NCI-H1694 treated with DMSO at 0.1 percent for 48 hours (cell line): ENCODE data around the gene C1orf50.
A peak's percentile ranks its signal among the peaks of the same experiment; 100 is the strongest.
"Not testable (repeated sequence)": the region's sequence is repeated elsewhere in the genome, so short reads cannot be mapped to it uniquely, and the experiment has no call there.

Experiments
- DNase-seq: peaks from one replicate; lab custom pipeline; 2025; lab: John Stamatoyannopoulos, UW

The C1orf50 gene

DNA sequence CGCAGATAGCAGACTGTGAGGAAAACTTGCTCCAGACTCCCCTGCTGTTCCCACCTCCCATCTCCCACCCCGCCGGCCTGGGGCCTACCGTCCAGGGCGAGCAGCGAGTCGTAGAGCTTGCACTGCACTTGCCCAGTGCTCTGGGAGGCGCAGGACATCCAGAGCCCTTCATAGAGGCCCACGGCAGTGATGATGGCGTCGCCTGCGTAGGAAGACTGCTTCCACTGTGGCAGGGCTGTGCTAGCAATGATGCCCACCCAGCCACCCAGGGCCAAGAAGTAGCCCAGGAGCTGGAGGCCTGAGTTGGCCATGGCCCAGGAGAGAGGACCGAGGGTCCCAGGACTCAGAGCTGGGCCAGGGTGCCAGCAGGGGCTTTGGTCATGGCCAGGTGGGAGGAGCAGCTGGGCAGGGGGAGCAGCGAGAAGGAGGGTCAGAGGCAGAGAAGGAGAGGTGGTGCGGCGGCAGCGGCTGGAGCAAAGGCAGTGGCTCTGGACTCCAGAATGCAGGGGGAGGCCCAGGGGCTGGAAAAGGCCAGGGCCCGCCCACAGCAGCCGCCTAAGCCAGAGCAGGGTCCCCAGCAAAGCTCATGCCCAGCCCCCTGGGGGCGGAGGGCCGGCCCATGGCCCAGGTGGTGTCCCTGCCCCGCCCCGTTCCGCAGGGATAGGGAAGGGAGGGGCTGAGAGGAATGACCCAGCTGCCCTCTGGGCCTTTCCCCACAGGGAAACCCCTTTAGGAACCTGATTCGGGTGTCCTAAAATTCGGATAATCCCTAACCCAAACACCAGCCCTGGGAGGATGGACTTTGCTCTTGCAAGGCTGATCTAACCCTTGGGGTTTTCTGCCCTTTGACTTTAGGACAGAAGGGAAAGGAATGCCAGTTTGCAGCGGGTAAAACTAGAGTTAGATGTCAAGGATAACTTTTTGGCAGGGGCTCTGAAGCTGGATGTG lies 27.0 kb upstream of the C1orf50 start, which contains the start of gene CLDN19:
Gene CLDN19, minus strand, starts transcription at position 484 of the 948 bp plus-strand sequence. Its CDS starts 173 bp downstream, at position 311.
- no peak for DNase-seq

DNA sequence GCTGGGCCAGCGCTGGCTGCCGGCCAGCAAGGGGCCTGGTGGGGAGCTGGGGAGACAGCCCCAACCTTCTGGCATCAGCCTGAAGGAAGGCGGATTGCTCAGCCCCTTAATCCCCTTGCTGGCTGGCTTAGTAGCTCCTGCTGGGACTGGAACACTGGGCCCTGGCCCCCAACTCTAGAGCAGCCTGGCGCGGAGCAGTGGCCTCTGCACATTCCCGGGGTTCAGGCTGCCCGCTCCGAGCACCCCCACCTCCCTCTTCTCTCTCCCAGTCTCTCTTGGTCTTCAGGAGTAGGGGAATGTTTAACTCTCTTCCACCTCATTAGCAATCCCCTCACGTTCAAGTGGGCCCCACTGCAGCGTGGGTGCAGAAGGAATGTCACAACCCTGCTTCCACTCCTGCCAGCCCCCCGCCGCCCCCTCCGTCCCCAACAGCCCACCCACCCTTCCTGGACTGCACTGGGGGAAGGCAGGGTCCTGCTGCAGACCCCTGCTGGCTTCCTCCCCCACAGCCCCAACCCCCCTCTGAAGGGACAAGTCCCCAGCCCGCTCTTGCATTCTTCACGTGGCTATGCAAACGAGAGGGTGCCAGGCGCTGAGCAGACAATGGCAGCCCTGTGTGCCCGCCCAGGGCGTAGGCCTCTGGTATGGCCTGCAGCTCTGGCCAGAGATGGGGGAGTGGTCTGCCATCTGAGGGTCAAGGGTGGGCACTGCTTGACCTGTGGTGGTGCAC lies 26.0 kb upstream of the C1orf50 start:
- no peak for DNase-seq

DNA sequence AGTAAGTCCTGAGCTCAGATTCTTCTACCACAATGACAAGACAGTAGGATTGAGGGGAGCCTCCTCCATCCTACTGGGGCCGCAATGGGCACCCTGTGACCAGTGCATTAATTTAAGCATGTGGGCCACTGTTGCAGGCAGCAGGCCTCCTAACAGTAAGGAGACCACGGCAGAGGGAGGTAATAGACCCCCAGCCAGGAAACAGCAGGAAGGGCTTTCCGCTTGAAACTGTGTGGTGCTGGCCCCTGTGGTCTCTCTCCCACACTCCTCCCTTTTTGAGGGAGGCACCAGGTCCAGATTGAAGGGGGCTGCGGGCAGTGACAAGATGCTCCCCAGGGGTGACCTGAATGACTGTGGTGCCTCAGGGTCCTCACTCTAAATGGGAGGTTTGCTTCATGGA lies 25.3 kb upstream of the C1orf50 start:
- no peak for DNase-seq

DNA sequence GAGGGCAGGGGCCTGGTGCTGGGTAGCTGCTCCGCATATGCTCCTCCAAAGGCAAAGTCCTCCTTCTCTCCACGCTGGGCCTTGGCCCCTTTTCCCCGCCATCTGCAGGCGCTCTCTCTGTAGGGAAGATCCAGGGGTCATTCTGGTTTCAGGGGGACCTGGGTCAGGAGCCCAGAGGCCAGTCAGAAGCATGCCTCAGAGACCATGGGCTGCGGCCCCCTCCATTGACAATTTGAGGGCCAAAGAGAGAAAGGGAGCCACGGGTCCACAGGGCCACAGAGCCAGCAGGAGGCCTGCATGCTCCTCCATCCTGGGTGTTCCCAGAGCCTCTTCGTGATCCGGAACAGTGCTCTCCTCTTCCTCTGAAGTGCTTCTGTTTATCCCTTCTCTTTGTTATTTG lies 24.9 kb upstream of the C1orf50 start:
- no peak for DNase-seq

DNA sequence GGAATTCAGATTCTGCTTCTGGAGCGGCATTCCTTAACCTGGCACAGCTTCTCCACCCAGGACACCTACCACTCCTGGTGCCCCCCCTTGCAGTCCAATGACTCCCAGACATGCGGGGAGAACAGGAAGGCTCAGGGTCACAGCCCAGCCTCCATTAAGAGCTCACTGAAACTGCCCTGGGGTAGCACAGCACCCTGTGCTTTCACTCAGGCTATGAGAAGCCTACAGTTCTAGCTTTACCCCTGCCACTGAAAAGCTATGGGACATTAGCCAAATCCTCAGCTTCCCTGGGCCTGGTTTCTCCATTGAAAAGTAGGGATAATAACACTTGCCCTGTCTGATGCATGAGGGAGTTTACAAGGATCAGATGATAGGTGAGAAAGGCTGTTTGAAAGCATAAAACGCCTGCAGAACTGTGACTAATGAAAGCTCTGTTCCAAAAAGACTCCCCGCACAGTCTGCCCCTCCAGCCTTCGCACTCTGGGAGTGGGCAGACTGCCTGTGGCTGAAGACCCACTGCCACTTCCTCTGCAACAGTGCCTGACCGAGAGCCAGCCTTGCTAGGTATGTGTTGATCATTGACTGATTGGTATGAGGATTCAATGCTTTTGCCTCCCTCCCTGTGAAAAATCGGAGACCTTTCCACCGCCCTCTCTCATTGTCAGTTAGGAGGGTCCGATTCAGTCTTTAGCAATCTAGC lies 24.3 kb upstream of the C1orf50 start:
- DNase-seq: no peak

DNA sequence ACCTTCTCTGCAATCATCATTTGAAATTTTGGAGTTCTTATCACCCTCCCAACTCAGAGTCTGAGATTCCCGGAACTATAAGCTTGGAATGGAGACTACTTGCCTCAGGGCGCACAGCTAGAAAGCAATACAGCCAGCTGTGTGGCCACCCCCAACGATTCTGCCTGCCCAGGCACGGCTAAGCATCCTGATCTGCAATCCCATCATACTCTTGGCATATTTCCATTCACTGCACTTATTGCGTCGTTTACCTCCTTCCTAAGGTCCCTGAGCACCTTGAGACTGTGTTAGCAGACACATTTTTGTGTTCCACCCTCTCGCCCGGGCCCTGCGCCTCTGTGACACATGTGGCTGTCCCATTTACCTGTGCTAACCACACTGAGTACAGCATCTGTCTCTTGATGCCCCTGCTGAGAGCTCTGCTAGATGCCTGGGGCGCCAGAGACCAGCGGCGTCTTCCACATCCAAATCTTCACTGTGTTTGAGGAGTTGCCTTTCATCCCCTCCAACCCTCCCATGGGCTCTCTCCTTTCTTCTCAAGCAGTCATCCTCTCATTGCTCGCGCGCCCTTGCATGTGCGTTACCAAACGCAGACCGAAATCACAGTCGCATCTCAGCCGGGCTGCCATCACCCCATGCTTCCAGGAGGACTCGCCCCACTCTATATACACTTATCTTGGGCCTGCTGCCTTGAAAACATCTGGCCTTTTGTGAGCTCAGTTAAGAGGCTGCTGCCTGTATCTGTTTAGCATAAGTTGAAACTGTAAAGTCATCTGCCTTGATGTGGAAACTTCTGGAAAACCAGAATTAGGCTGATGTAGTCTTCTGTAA lies 23.5 kb upstream of the C1orf50 start:
- no peak for DNase-seq

DNA sequence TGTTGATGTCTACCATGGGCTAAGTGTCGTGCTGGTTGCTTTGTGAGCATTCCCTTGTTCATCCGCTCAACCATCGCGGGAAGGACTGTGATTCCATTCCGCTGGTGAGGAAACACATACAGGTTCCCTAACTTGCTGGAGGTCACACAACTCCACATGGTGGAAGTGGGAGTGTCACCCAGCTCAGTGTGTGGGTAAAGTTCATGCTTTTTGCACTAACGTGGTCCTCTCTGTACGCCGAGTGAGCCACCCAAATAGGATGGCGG lies 23.0 kb upstream of the C1orf50 start:
- no peak for DNase-seq

DNA sequence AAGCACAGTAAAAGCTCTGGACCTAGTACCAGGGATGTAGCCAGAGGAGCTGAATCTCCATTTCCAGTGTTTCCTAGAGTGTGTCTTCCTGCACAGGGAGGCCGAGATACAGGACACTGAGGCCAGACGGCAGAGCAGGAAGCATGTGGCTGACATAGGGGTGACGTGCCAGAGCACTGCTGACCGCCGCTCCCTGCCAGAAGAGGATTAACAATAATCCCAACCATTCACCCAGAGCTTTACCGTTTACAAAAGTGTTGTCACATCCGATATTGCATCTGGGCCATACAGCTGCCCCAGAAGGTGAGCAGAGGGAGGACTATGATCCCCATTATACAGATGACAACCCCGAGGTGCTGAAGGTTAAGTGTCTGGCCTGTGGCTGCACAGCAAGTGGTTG lies 21.2 kb upstream of the C1orf50 start:
- DNase-seq: no peak

DNA sequence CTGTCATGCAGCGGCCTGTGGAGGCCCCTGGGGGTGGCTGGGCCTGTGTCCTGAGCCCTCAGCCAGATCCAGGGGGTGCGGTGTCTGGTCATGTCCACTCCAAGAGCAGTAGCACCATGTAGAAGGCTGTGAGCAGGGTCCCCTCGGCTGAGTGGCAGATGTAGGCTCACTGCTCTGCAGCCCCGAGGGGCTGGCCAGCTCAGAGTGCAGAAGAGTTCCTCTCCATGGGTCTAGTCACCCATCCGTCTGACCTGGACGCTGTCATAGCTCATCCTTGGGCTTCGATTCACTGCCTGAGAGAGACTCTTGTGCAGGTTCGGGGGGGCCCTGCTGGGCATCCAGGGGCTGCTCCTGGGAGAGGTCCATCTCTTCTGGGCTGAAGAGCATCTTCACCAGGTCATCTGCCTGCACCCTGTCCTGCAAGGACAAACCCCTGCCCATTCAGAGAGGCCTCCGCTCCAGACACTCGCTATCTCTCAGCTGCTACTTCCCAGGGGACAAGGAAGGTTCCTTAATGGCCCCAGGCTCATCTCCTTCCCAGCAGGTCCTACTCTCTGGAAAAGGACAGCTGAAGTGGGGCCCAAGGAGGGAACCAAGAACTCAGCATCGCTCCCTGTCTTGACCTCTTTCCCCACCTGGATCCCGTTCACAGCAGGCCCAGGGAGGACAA lies 20.5 kb upstream of the C1orf50 start:
- DNase-seq: no peak

DNA sequence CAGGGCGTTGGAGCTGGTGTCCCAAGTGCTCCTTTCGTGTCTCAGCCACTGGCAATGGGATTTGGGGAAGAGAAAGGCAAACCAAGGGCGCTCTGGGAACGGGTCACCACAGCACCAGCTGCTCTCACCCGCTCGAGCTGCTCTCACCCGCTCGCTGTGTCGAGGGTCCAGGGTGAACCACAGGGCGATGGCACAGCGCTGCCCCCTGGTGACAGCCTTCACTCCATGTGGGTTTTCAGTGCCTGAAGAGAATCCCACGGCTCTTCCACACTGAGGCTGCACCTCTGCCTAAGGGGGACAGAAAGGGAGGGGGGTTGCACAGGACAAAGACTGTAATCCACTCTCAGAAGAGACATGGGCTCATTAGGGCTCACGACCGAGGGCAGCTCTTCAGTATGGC lies 19.9 kb upstream of the C1orf50 start:
- DNase-seq: peak; percentile 57

DNA sequence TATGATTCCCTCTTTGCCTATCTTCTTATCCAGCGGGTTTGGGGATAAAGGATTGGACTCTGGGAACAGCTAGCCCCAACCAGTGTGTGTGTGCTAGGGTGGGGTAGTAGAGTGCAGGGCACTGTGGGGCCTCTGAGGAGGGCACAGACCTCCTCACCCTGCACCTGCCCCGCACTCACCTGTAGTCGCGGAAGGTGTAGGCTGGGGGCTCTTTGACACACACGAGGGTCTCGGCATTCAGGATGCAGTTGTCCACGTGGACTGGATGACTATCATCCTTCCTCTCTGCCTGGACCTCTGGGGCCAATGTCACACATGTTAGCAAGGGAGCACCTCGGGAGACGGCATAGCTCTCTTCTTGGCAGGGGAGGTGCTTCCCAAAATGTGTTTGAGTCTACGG lies 19.0 kb upstream of the C1orf50 start:
- no peak for DNase-seq

DNA sequence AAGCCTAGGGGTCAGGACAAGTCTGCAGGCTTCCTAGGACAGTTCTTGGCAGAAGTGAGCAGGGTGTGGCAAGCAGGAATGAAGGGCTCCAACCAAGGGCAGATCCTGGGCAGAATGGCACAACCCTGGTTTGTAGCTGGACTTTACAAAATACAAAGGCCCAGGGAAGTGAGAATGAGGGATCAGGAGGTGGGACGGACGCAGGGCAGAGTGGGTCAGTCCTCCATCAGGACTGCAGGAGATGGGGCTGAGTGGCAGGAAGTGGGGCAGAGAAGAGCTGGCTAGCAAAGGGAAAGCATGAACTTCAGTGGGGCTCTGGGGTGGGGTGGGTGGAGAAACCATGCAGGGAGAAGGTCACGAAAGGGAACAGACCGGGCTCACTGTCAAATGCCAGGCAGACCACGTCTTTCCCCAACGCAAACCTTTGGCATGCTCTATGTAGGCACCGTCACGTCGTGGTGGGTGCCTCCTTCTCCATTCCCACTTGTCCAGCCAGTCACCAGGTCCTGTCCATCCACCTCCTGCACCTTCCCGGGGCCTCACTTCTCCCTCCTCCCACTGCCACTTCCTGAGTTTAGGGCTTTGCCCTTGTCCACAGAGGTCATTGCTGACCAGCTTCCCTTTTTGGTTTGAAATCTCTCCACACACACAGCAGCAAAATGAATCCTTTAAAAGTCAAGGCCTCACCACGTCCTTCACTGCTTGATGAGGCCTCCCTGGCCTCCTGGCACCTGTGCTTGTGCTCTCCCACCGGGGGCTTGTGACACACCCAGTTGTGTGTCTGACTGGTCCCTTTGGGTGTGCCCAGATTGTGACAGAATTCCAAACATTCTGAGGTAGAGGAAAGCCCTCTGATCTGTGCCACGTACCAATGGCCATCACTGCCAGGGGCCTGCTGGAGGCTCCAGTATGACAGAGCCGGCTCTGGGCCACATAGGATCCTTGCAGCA lies 18.3 kb upstream of the C1orf50 start:
- DNase-seq: no peak

DNA sequence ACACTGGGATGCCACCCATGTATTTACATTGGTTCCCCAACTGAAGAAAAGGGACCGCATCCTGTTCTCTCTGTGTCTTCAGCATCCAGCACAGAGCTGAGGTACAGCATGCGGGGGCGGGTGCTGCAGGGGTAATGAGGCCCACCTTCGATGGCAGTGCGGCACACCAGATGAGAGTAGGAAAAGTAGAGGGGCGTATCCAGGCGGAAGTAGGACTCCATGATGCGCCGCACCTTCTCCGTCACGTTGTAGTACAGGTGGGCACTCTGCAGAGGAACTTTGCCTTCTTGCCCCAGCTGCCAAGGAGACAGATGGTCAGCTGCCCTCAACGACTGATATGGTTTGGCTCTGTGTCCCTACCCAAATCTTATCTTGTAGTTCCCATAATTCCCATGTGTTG lies 17.0 kb upstream of the C1orf50 start:
- no peak for DNase-seq

DNA sequence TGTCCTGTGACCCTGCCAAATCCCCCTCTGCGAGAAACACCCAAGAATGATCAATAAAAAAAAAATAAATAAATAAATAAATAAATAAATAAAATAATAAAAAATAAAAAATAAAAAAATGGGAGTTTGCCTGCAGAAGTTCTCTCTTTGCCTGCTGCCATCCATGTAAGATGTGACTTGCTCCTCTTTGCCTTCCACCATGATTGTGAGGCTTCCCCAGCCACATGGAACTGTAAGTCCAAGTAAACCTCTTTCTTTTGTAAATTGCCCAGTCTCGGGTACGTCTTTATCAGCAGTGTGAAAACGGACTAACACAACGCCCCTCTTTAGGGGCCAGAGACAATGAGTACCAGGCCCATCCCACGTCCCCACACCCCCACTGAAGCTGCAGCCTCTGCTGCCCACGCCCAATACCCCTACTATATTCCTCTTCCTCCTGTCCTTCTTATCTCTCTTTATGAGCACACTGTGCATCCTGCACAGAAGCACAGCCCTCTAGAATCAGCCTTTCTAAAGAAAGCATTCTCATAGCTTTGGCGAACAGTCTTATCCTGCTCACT lies 15.5 kb upstream of the C1orf50 start:
- not testable (repeated sequence) for DNase-seq

DNA sequence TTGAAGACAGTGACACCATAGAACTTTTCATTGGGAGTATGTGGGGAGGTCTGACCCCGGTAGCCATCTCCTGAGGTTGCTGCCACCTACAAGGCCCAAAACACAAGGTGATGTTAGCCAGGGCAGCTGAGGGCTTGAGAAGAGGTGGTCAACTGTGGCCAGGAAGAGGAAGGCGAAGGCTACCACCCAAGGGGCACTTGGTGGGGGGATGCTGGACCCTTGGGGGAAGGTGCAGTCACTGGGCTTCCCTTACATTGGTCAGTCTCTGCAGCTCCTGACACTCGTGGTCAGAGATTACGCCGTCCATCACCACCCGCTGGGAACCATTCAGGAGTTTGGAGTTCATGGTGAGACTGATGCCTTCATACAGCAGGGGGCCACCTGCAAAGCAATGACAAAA lies 14.8 kb upstream of the C1orf50 start:
- no peak for DNase-seq

DNA sequence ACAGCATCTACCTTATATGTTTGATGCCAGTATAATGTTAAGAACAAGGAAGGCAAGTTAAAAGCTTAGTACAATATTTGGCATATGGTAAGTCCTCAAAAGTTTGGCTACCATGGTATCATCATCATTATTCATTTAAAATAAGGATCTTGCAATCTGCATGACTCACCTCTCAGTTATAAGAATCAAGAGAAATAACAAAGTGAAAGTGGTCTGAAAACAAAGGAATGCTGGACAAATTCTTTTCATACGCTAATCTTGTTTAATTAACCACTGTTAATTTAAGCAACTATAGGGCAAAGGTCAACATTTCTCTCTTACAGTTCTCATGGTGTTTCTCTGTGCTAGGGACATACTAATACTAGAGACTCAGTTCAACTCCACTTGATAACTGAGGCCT lies 14.0 kb upstream of the C1orf50 start:
- DNase-seq: no peak

DNA sequence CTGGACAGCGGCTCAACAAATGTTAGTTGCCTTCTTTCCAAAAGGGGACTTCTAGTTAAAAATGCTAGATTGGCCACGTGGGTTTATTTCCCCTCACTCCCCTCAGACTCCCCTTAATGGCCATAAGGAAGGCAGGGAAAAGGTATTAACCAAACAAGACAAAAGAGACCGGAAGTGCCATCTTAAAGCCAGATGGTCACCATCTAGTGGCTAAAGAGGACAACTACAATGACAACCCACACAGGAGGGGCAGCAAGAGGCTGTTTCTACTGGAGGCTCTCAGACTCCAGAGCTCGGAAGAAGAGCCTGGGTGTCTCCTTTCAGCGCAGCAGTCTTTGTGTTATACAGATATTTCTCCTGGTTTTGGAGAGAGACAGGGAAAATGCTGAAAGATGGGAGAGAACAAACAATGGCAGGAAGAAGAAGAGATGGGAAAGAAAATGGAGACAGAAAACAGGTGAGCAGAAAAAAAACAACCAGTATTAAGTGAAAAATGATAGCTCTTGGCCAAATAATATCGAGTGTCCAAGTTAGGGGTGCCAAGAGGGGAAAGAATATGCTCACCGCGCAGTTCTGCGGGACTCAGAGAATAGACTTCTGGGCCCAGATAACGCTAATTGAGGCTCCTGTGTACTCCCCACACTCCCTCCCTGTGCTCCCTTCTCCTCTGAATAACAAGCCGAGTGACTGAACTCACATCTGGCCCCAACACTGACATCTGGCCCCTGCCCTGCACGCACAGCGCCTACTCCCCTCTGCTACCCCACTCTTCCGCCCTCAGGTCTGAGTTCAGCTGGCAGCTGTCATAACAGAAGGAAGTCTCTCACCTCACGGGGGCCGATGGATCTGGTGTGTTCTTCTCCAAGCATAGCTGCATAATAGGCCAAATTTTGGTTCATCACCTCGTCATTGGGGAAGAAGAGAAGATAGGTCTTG lies 9.8 kb upstream of the C1orf50 start:
- peak; percentile 48 for DNase-seq

DNA sequence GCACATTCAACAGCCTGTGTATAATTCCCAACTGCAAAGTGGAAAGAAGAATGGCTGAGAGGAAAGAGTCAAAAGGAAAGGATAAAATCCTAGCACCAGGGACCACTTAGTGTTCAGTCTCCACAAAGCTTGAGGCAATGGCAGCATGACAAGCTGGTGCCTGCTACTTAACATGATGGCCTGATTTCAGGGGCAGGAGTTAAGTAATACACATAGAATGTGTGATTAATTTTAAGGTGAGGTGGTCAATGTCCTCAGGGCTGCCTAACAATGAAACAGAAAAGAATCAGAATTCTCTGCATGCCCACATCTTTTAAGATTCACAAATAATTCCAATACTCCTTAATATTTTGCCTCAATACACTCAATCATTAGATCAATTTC lies 9.2 kb upstream of the C1orf50 start:
- no peak for DNase-seq

DNA sequence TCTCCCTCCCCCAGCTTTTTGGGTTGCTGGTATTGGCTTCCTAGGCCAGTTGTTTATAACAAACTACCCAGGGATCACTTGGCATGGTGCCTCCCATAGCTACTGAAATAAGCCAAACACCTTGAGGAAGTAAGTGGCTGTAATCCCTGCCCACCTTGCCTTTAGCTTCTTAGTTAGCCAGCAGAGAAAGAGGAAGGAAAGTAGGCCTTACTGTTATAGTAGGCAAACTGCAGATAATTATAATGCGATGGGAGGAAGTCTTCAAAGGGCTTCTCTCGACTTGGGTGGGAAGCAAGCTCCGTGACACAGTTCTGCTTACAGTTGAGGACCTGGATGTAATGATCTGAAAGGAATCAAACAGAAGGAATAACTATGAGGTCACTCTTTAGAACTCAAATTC lies 8.4 kb upstream of the C1orf50 start:
- no peak for DNase-seq
